Heart left ventricle (tissue), 16 donors: ENCODE measurements around the gene PTPN21. TPM values are rescaled to one million over a fixed set of nuclear protein-coding genes. Genes with fewer than 3 reads are reported as not detected.

Experiments
- ATAC-seq, 4 donors: fragments of 200-7000 bp; cut with Tn5 transposase; one replicate each; pipeline ENCODE4 v1.9.1; 2020 to 2022; ENCODE audit warnings: moderate library complexity in 4 of 4, mild to moderate bottlenecking in 3 of 4, moderate number of reproducible peaks in 1 of 4
- DNase-seq, 5 donors: peaks; one replicate each; pipeline ENCODE4 v3.0.0-alpha.2; 2020
- H3K27ac ChIP-seq, 12 donors: fragments of 200-600 bp; sonication (generic) in 4 of 12; one replicate each; pipeline versions ENCODE4 v1.5.0 to v1.8.0; 2016 to 2022; ENCODE audit warnings: mild to moderate bottlenecking in 2 of 12
- H3K27me3 ChIP-seq, 9 donors: fragments of 200-600 bp; sonication (generic) in 2 of 9; one replicate each; pipeline versions ENCODE4 v1.5.1 to v1.8.0; 2016 to 2022; ENCODE audit warnings: mild to moderate bottlenecking in 3 of 9
- H3K36me3 ChIP-seq, 9 donors: fragments of 200-600 bp; sonication (generic) in 2 of 9; one replicate each; pipeline versions ENCODE4 v1.5.0 to v1.8.0; 2018 to 2022; ENCODE audit warnings: mild to moderate bottlenecking in 2 of 9
- H3K4me1 ChIP-seq, 12 donors: fragments of 200-600 bp; sonication (generic) in 4 of 12; one replicate each; pipeline versions ENCODE4 v1.5.0 to v1.8.0; 2016 to 2022; ENCODE audit warnings: mild to moderate bottlenecking in 3 of 12
- H3K4me3 ChIP-seq, 12 donors: fragments of 200-600 bp; sonication (generic) in 4 of 12; one replicate each; pipeline versions ENCODE4 v1.5.0 to v1.8.0; 2017 to 2022; ENCODE audit warnings: mild to moderate bottlenecking in 9 of 12, moderate library complexity in 4 of 12
- H3K9me3 ChIP-seq, 12 donors: fragments of 200-600 bp; sonication (generic) in 4 of 12; one replicate each; pipeline versions ENCODE4 v1.5.0 to v1.8.0; 2016 to 2022; ENCODE audit warnings: mild to moderate bottlenecking in 1 of 12
- POLR2A ChIP-seq, 2 donors: fragments of 450-650 bp; IDR thresholded peaks; one replicate each; pipeline ENCODE4 v1.6.1; 2017; ENCODE audit warnings: antibody characterized with exemption in 2 of 2, mild to moderate bottlenecking in 2 of 2, moderate library complexity in 2 of 2
- WGBS, 4 donors: extraction: QIAGEN DNeasy Blood & Tissue Kit in 2 of 4; methylation state at CpG; one replicate each; pipeline versions ENCODE4 v1.1.5 to v1.1.7; 2013 to 2018; 5-methylcytosine and 5-hydroxymethylcytosine counted together
- intact Hi-C, 10 donors: fragments of 100-400 bp; cut with DNase I; formaldehyde crosslinking; loops; one replicate each; pipeline versions ENCODE4 v1.11.1 to v1.14.2; 2022
- polyA plus RNA-seq, 2 donors: library from polyadenylated mRNA; stranded (reverse); fragments of 200-250 nt; gene quantifications; one replicate each; pipeline ENCODE4 v1.2.3, GENCODE V29; 2013
- total RNA-seq, 9 donors: library from RNA; depleted of rRNA in 2 of 9; stranded (reverse); fragments of >200 nt in 2 of 9; fragmentation: NEBNext Ultra II Directional in 3 of 9; extraction: Animal tissue kit (Norgen Biotek cat#: 25700) in 3 of 9; gene quantifications; one replicate each; pipeline versions ENCODE4 v1.1.0 to v1.2.4, GENCODE V29; 2016 to 2023
- TF ChIP-seq, protein P1 (sequence below), 12 donors: fragments of 200-600 bp; sonication (generic) in 4 of 12; IDR thresholded peaks; one replicate each; pipeline versions ENCODE4 v1.5.0 to v1.8.0; 2018 to 2022; ENCODE audit warnings: antibody characterized with exemption in 12 of 12, mild to moderate bottlenecking in 5 of 12
- donor health status: ischemic (EF 13 %, LVEDD 7.1; RV severe dilation, severe dysfunction).
- donor health status: healthy with polysubstance abuse.
- donor health status: DM: no; HTN: yes; CAD: no.
- donor health status: DM: no; HTN: no; CAD: no.
- donor health status: ischemic (EF 25% LVEDD 6.9; RV normal size, moderate dysfunction).
- donor health status: ischemic (EF 25% LVEDD 5.7; RV mildly dilated, moderate dysfunction).
- donor health status: healthy.
- donor health status: DM: yes; HTN: yes; CAD: no.
- donor health status: ischemic (EF 35%, LVEDD 5.7; RV mildly dilated, moderate dysfunction).
- donor health status: nonischemic (EF 11% LVEDD 7.7; RV severe dilation, severe dysfunction).
- donor health status: DM: yes; HTN: yes; CAD: no.
- donor health status: PGD.
- donor health status: ischemic (EF 29% LVEDD 5.4; RV normal size, mild dysfunction).
- donor health status: nonischemic (EF 23%, LVEDD 6.1; RV moderate dilation, normal function).

Gene PTPN21
- total and polyA plus RNA-seq, 11 donors, result 9.4 to 68.3 (median 24.8) TPM

DNA sequence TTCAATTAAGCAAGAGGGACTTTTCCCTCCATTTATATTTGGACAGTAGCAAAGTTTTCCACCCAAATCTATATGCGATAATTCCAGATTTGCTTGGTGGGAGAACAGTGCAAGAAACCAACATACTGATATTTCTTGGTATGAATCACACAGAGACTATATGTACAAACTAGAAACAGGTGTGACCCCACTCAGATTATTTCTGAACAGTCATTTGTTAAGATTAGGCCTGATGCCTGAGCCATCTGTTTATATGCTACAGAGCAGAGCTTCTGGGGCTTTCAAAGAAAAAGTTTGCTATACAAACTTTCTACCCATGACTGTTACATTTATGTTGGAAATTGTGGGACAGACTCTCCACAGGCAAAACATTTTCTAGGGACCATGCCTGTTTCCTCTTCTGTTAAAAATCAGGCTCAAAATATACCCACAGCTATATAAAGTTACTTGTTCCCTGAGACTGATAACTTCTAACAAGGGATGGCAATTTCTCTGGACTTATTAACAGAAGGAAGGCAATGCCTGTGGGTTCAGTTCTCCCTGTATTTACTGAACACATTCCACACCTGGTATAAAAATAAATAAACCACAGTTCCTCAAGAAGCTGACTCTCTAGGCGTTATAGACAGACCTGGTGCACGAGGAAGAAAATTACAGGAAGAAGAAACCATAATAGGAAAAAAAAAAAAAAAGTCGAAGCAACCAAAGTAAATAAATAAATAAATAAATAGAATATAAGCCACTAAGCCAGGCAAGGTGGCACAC lies 8.0 kb downstream of the PTPN21 start:
- Histone ChIP-seq H3K9me3 (no peaks in the 10 kb centered on the region), H3K27ac (no peak overlapping the region), H3K4me1 (peaks cover 0 to 55% (median 35%) of the 10 kb centered on the region in 12 donors), H3K27me3 (peaks cover 0 to 11% (median 0%) of the 10 kb centered on the region in 9 donors), H3K36me3 (peaks cover 0 to 74% (median 25%) of the 10 kb centered on the region in 9 donors), H3K4me3 (no peak overlapping the region)
- intact Hi-C loops, result no loop called here
- DNase-seq (no peak), ATAC-seq (no peak)
- 67 to 77% (median 73%) methylated on average over 4 of the region's 4 CpGs for WGBS, 4 donors
- TF ChIP-seq, protein P1, sequence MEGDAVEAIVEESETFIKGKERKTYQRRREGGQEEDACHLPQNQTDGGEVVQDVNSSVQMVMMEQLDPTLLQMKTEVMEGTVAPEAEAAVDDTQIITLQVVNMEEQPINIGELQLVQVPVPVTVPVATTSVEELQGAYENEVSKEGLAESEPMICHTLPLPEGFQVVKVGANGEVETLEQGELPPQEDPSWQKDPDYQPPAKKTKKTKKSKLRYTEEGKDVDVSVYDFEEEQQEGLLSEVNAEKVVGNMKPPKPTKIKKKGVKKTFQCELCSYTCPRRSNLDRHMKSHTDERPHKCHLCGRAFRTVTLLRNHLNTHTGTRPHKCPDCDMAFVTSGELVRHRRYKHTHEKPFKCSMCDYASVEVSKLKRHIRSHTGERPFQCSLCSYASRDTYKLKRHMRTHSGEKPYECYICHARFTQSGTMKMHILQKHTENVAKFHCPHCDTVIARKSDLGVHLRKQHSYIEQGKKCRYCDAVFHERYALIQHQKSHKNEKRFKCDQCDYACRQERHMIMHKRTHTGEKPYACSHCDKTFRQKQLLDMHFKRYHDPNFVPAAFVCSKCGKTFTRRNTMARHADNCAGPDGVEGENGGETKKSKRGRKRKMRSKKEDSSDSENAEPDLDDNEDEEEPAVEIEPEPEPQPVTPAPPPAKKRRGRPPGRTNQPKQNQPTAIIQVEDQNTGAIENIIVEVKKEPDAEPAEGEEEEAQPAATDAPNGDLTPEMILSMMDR (IDR thresholded peaks at IDR 0.05), result no peak
- no peak for TF ChIP-seq POLR2A (IDR thresholded peaks at IDR 0.05)

DNA sequence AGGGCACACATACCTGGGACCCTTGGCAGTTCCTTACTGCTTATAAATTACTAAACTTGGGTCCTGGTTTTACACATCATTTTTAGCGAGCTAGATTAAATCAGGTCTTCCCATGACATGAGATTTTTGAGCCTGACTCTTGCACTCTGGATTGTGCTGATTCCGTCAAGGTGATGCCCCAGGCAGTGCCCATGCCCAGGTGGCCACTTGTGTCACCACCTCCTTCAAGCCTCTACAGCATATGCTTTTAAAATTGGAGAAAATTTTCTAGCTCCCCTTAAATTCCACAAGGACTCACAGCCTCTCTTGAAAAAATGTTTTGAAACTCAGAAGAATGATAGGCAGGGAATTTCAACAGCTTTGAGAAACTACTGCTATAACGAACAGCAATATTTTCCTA lies 9.6 kb downstream of the PTPN21 start:
- no peak for TF ChIP-seq POLR2A (IDR thresholded peaks at IDR 0.05)
- TF ChIP-seq, protein P1 (IDR thresholded peaks at IDR 0.05), result no peak
- Histone ChIP-seq H3K9me3 (no peaks in the 10 kb centered on the region), H3K27ac (no peak overlapping the region), H3K27me3 (no peaks in the 10 kb centered on the region), H3K36me3 (peaks cover 0 to 74% (median 25%) of the 10 kb centered on the region in 9 donors), H3K4me1 (peaks cover 0 to 57% (median 27%) of the 10 kb centered on the region in 12 donors), H3K4me3 (no peak overlapping the region)
- DNase-seq (no peak), ATAC-seq (no peak)
- WGBS, 4 donors, result 80 to 91% (median 87%) methylated on average over 3 of the region's 3 CpGs
- intact Hi-C loops, result no loop called here

DNA sequence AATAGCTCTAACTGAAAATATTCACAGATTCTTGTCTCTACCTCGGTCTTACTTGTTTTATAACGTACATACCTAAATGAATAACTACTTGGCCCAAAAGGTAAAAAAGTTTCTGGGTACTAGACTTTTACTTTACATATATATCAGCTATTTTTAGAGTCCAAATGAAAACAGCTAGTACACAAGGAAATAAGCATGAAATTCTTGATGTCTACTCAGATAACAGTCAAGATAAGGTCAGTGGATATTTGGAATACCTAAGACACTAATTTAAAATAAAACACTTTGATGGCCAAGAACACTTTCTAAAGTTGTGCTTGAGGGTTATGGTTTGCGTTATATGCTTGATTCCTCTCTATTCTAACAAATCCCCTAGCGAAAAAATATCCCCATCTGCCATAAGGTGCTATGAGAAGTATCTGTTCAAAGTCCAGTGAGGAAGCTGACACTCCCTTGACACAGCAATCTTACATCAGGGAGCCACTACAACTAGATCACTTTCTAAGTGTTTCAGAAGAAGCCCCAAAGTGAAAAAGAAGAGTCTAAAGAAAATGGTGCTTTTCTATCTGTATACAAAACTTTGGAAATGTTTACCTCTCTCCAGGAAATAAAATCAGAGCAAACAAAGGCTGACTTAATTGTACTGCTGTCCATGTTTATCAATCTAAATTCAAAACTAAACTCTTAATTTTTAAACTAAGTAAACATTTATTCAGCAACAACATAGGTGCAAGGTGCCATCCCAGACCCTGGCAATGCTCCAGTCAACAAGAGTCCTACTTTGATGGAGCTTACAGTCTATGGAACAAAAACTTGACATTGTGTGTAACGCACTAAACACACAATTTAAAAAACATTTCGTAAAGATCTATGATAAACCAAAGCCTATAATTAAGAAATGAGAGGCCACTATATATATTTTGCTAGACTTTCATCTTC lies 11.7 kb downstream of the PTPN21 start:
- intact Hi-C loops, result no loop called here
- Histone ChIP-seq H3K27me3 (no peaks in the 10 kb centered on the region), H3K4me3 (no peak overlapping the region), H3K36me3 (peaks cover 0 to 56% (median 9%) of the 10 kb centered on the region in 9 donors), H3K4me1 (peaks cover 0 to 57% (median 29%) of the 10 kb centered on the region in 12 donors), H3K27ac (no peak overlapping the region), H3K9me3 (no peaks in the 10 kb centered on the region)
- ATAC-seq, result no peak
- TF ChIP-seq, protein P1 (IDR thresholded peaks at IDR 0.05), result no peak
- no peak for TF ChIP-seq POLR2A (IDR thresholded peaks at IDR 0.05)
- DNase-seq, result no peak
- 80 to 88% (median 86%) methylated on average over 6 of the region's 6 CpGs for WGBS, 4 donors

DNA sequence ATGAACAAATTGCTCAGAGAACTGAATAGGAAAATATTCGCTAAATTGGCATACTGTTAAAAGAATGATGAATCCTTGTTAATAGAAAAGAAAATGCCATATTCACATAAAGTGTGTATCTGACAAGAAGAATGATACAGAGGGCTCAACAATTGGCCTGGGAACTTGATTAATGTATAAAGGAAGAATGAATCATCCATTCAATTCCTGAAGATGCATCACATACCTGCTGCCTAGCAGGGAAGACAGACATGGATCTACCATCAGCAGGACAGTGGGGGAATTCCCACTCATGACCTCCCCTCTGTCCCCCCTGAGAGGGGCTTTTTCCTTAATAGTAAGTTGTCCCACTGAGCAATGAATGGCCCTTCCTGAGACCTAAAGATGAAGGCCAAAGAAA lies 13.5 kb downstream of the PTPN21 start:
- Histone ChIP-seq H3K4me3 (no peak overlapping the region), H3K9me3 (no peaks in the 10 kb centered on the region), H3K27me3 (no peaks in the 10 kb centered on the region), H3K4me1 (peaks cover 0 to 63% (median 37%) of the 10 kb centered on the region in 12 donors), H3K36me3 (peaks cover 0 to 44% (median 9%) of the 10 kb centered on the region in 9 donors), H3K27ac (no peak overlapping the region)
- DNase-seq (no peak), ATAC-seq (no peak)
- intact Hi-C loops, result no loop called here
- WGBS, 4 donors, result 92 to 99% (median 96%) methylated on average over 1 of the region's 1 CpG
- TF ChIP-seq, protein P1 (IDR thresholded peaks at IDR 0.05), result no peak
- TF ChIP-seq POLR2A (IDR thresholded peaks at IDR 0.05), result no peak
